Measurements from ENCODE around the gene MRPL53. TPM values are rescaled to one million over a fixed set of nuclear protein-coding genes. Genes with fewer than 3 reads are reported as not detected.
"Not testable (repeated sequence)": the region's sequence is repeated elsewhere in the genome, so short reads cannot be mapped to it uniquely, and the experiment has no call there.

MRPL53 gene
- total RNA-seq, 1 donor from 2014 or later: 163 TPM

DNA sequence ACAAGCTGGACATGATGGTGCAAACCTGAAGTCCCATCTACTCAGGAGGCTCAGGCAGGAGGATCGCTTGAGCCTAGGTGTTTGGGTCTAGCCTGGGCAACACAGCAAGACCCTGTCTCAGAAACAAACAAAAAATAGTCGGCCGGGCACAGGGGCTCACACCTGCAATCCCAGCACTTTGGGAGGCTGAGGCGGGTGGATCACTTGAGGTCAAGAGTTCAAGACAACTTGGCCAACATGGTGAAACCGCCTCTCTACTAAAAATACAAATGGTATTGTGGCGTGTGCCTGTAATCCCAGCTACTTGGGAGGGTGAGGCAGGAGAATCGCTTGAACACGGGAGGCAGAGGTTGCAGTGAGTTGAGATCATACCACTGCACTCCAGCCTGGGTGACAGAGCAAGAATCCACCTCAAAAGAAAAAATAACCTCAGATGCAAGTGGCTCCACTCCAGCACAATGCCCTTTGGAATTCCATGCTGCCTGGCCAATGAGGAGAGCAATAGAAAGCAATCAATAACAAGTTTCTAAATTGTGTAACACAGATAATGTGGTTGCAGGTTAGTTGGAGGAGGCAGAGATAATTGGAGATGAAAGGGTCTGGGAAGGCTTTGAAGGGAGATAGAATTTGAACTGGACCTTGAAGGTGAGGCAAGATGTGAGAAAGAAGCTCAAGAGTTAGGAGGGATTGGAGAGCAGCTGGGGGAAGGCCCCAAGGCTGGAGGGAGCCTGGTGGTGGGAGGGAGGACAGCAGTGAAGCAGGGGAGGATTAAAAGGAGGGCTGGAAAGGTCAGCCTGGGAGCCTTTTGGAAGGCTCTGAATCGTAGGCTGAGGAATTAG lies 16.4 kb upstream of the MRPL53 start:
- DNase-seq (no peak), ATAC-seq (no peak)
- intact Hi-C loops (cut with micrococcal nuclease): no loop called here

DNA sequence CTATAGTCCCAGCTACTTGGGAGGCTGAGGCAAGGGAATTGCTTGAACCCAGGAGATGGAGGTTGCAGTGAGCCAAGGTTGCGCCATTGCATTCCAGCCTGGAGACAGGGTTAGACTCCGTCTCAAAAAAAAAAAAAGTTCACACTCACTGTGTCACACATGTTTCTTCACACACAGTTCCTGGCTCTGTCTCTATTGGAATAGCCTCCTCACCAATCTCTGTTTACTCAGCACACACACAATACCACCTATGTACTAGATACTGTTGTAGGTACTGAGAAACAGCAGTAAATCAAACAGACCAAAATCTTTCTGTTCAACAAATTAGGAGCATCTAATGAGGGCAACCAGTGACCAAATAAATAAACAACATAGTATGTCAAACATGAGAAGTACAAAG lies 13.7 kb upstream of the MRPL53 start:
- no peak for DNase-seq
- intact Hi-C loops (cut with micrococcal nuclease): no loop called here
- ATAC-seq: no peak

DNA sequence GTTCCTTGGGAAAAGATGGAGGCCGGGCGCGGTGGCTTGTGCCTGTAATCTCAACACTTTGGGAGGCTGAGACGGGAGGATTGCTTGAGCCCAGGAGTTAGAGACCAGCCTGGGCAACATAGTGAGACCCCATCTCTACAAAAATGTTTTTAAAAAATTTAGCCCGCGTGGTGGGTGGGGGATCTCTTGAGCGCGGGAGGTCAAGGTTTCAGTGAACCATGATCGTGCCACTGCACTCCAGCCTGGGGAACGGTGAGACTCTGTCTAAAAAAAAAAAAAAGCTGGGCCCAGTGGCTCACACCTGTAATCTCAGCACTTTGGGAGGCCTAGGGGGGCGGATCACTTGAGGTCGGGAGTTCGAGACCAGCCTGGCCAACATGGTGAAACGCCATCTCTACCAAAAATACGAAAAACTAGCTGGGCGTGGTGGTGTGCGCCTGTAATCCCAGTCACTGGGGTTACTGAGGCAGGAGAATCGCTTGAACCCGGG lies 11.2 kb upstream of the MRPL53 start:
- intact Hi-C loops (cut with micrococcal nuclease): loop anchor here (5.0 kb wide), 1 partner anchor 104 kb away; no protein-coding TSS in a partner anchor
- ATAC-seq: not testable (repeated sequence)
- DNase-seq: peak; percentile 21

DNA sequence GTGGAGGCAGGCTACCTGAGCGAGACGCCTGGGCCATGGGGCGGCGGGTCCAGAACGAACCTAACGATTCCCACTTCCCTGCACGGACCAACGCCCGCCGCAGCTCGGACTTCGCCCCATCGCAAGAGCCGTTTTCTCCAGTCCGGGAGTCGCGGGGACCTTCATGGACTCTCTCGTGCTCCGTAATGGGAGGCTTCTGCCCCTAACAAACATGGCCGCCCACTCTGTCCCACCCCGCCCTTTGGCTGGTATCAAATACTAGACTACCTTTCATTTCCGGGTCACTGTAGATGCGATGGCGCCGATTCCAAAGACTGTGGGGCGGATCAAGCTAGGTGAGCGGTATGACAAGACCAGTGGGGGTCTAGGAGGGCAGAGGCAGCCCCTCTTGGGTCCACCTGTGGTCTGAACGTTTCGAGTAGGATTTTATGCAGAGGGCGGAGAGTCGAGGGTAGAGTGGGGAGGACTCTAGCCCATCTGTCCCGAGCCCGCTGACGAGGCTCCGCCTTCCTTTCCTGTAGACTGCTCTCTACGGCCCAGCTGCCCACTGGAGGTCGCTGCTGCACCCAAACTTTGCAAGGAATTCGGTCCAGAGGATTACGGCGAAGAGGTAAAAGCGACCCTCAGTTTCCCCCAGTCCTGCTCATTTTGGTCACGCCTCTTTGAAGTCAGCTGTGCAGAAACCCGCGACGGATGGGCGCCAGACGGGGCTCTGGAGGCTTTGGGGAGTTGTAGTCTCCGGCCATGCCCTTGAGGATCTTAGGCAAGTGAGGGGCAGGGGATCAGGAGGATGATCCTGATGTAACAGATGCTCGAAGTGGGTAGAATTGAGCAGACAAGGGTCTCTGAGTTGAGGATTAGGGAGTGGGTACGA lies 10.6 kb upstream of the MRPL53 start, which contains the start of the genes CCDC142 and TTC31:
CCDC142 (minus strand) TSS at position 198 of the 874 bp plus-strand sequence; CDS start at position 37, 161 bp downstream.
TTC31 (plus strand) TSS at position 281 of the 874 bp plus-strand sequence; CDS start at position 296, 15 bp downstream.
- ATAC-seq (peak; percentile 98), DNase-seq (peak; percentile 97)
- intact Hi-C loops (cut with micrococcal nuclease): loop anchor here (5.0 kb wide), 1 partner anchor 104 kb away; no protein-coding TSS in a partner anchor

DNA sequence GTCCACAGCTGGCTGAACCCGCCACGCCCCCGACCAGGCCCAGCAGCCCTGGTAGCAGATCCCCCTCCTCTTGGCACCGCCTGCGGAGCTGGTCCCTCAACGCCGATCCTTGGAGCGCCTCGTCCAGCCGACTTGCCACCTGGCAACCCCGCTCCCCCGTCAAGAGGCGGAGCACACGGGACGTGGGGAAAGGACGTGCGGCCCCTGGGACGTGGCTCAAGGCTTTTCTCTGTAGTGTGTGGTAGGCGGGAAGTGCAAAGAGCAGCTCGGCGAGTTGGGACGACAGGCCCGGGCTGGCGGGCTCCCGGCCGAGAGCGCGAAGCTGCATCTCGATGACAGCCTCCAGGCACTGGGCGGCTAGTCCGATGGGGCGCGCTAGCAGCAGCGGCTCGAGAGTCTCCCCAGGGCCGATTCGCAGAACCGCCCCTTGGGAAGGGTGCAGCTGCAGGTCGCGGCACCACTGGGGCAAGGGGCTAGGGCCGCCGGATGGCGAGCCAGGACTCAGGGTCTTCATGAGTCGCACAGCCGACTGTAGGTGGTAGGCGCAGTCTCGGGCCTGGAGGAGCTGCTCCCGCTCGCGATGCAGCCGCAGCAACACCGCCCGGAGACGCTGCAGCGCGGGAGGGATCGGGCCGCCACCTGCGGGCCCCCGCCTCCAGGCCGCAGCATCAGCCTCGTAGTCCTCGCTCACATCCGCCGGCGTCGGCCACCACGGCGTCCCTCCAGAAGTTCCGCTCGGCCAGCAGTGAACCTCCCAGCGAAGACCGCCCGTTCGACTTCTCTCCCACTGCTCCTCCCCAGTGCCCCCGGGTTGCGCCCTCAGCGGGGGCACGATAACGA lies 9.7 kb upstream of the MRPL53 start:
- ATAC-seq (peak; percentile 67), DNase-seq (peak; percentile 79)
- intact Hi-C loops (cut with micrococcal nuclease): loop anchor here (5.0 kb wide), 1 partner anchor 105 kb away; no protein-coding TSS in a partner anchor

DNA sequence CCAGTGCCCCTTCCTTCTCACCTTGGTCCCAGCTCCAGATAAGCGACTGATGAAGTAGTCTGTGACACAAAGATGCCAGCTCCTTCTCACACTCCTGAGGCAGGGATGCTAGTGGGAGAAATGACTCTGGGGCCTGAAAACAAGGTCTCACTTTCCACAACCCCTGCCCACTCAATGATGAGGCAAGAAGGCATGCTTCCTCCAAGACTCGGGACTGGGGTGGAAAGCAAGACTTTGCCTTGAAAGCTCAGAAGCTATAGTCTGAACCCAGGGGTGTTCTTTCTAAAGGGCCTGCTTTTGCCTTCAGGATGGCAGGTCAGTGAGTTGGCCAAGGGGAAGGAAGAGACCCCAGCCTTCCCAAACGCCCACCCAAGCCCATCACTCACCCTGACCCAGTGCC lies 9.0 kb upstream of the MRPL53 start:
- intact Hi-C loops (cut with micrococcal nuclease): loop anchor here (5.0 kb wide), 1 partner anchor 106 kb away; no protein-coding TSS in a partner anchor
- ATAC-seq (no peak), DNase-seq (peak; percentile 0)

DNA sequence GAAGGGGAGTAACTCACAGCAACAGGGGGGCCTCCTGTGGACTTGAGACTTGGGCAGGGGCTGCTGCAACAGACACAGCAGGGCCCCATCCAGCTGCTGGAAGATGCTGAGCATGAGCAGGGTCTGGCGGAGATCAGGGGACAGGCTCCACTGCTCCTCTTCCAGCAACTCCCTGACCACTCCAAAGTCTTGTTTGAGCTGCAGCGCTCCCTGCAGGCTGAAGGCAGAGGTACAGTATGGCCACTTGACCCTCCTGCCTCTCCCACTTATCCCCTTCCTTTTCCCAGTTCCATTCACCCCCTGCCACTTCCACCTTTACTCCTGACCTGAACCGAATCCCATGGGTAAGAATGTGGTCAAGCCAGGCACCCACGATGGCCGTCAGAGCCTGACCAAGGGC lies 2.4 kb upstream of the MRPL53 start:
- ATAC-seq (no peak), DNase-seq (no peak)
- intact Hi-C loops (cut with micrococcal nuclease): no loop called here

DNA sequence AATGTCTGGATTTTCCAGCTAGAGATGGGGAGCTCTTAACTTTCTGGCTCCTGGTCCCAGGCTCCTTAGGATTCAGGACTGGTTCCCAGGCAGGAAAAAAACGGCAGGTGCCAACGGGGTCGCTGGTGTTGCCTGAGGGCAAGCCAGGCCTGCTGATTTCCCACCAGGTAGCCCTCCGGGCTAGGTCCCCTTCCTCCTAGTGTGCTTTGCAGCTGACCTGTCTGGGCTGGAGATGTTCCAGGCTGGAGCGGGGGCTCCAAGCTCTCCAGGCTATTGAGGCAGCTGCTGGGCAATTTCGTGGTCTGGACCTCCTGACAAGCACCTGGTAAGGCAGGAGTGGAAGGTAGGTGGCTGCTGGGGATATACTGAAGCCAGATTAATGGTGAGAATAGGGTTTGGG lies 2.0 kb upstream of the MRPL53 start:
- intact Hi-C loops (cut with micrococcal nuclease): no loop called here
- DNase-seq: no peak
- ATAC-seq: no peak

DNA sequence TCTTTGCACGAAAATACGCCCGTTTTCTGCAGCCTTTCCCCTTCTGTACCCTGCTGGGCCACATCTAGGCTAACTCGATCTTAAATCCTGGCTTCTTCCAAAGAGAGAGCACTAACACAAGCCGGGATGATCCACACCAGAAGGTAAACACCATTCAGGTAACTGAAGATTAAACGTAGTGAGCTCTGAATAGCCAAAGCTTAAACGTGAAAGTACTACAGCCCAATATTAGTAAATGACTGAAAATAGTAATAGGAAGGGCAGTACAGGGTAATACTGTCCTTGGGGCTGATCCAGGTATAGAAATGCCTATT lies 422 bp upstream of the MRPL53 start:
- peak; percentile 5 for ATAC-seq
- no peak for DNase-seq
- intact Hi-C loops (cut with micrococcal nuclease): no loop called here

DNA sequence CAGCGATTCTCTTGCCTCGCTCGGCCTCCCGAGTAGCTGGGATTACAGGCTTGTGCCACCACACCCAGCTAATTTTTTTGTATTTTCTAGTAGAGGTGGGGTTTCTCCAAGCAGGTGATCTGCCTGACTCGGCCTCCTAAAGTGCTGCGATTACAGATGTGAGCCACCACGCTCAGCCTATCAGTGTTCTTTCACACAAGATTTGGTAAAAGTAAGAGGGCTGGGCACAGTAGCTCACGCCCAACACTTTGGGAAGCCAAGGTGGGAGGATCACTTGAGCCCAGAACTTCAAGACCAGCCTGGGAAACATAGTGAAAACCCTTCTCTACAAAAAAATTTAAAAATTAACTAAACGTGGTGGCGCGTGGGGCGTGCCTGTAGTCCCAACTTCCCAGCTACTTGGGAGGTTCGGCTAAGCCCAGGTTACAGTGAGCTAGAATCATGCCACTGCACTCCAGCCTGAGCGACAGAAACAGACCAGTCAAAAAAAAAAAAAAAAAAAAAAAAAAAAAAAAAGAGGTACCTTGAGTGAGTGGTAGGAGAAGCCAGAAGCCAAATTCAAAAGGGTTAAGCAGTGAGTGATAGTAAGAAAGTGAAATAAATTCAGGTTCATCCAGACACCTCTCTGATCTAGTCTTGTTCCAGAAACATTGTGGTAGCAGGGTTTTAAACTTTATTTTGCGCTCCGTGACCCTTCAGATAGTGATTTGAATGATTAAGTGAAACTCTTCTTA lies 981 bp downstream of the MRPL53 start:
- ATAC-seq: no peak
- DNase-seq: no peak
- intact Hi-C loops (cut with micrococcal nuclease): no loop called here

DNA sequence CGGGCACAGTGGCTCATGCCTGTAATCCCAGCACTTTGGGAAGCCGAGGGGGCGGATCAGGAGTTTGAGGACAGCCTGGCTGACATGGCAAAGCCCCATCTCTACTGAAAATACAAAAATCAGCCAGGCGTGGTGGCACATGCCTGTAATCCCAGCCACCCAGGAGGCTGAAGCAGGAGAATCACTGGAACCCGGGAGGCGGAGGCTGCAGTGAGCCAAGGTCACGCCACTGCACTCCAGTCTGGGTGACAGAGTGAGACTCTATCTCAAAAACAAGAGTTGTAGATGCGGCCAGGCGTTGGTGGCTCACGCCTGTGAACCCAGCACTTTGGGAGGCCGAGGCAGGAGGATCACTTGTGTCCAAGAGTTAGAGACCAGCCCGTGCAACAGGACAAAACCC lies 1.7 kb downstream of the MRPL53 start:
- ATAC-seq; intact Hi-C loops (cut with micrococcal nuclease); DNase-seq: not testable (repeated sequence)

DNA sequence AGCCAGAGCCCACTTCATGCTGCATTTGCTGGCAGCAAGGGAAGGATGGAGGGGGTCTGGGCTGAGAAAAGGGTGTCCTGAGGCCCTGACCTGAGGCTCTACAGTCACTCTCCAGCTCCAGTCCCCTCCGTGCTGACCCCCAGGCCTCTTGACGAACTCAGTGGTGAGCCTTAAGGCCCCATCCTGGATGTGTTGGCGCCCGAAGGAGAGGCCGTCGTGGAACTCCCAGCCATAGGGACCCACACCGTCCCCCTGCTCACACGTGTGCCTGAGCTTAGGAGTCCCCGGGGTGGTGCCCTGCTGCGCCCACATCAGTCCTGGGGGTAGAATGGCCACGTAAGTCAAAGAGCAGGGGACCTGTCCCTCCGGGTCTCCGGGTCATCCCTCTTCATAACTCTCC lies 8.1 kb downstream of the MRPL53 start:
- DNase-seq (no peak), ATAC-seq (peak; percentile 1)
- intact Hi-C loops (cut with micrococcal nuclease): no loop called here

DNA sequence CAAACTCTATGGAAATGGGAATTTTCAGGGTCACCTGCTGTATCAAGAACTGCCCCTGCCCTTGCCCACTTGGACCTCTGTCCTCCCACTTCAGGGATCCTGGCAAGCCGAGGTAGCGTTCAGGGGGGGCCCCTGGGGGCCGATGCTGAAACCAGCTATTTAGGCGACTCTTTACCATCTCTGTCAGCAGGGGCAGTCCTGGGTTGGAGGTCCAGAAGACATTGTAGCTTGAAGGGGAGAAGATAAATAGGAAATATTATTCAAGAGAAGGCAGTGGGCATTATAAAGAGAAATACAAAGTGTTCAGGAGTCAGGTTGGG lies 9.7 kb downstream of the MRPL53 start:
- ATAC-seq: no peak
- intact Hi-C loops (cut with micrococcal nuclease): no loop called here
- no peak for DNase-seq

DNA sequence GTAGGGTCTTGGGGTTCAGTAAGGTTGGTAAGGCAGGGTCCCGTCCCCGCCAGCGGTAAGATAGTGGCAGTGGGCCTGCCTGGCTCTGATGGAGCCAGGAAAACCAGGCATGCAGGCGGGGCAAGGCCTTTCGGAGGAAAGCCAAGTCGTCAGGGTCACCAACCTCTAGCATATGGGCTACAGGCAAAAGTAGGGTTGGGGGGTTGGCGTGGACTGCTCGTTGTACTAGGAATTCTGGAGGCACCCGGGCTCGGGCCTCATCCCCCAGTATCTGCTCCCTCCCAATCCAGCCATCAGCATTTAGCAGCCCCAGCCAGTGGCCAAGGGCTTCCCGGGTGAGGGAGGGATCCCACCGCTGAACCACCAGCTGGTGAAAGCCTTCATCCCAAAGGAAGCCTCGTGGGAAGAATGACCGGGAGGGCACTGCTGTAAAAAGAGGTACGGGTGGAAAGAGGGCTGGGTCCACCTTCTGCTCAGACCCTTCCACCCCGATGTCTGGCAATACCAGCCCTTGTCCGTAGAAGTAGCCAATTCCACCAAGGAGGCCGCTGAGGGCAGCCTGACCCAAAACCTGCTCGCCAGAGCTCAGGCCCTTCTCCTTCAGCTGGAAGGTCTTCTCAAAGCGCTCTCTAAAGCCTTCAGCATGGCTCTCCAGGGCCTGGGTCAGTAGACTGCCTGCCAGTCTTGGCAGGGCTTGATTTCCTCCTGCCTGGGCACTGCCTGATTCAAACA lies 10.3 kb downstream of the MRPL53 start:
- intact Hi-C loops (cut with micrococcal nuclease): no loop called here
- ATAC-seq (no peak), DNase-seq (no peak)

DNA sequence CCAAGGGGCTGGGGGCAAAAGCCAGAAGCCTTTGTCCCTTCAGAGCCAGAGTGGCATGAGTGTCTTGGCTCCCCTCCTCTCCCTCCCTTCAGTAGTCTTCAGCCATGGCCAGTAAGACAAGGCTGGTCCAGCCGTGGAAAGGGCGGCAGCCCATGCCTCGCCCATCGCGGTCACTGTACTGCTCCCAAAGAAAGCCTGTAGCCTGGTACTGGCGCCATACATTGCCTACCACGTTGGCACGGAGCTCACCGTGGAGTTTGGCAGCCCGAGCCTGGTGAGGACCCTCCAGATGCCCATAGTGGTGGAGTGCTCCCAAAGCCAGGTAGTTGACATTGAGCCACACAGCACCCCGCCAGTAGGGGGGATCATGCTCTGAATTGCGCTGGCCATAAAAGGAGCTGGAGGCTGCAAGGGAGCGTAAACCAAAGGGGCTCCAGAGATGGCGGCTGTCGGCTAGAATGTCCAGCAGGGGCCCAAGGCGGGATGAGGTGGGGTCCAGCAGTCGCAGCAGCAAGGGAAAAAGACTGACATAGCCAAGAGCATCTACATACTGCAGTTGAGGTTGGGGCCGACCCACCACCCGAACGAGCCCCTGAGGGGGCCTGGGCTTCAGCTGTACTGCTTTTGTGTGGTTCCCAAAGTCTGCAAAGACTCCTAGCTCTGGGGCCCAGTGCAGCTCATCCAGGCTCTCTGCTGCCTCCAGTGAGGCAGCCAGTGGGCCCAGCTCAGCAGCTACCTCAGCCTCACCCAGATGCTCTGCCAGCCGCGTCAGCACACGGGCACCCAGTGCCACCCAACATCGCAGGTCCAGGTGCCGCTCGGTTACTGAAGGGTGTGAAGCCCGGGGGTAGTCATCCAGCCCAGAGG lies 11.1 kb downstream of the MRPL53 start:
- intact Hi-C loops (cut with micrococcal nuclease): no loop called here
- DNase-seq: no peak

DNA sequence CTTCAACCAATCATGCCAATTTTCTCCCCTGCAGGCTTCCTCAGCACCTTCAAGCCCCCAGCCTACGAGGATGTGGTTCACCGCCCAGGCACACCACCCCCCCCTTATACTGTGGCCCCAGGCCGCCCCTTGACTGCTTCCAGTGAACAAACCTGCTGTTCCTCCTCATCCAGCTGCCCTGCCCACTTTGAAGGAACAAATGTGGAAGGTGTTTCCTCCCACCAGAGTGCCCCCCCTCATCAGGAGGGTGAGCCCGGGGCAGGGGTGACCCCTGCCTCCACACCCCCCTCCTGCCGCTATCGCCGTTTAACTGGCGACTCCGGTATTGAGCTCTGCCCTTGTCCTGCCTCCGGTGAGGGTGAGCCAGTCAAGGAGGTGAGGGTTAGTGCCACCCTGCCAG lies 12.3 kb downstream of the MRPL53 start:
- intact Hi-C loops (cut with micrococcal nuclease); DNase-seq; ATAC-seq: not testable (repeated sequence)

More for the DNA sequence above, 11.1 kb downstream of the MRPL53 start:
- ATAC-seq: no peak

Measured in left ventricle myocardium superior (tissue), 1 donor.